Nucleus accumbens (tissue), 56 donors: ENCODE measurements around the gene WDR37.

ENCODE experiments used
- DNase-seq, 56 donors: peaks; one replicate each; lab custom pipeline; 2025; lab: John Stamatoyannopoulos, UW

WDR37 gene

GRCh38 chr10:1068380-1069361, 12.5 kb downstream of the WDR37 start:
- DNase-seq: no peak

- DNase-seq: no peak
Measured at GRCh38 chr10:1070919-1071318, 14.7 kb downstream of the WDR37 start.

- DNase-seq: no peak
Measured at GRCh38 chr10:1074052-1074747, 18.0 kb downstream of the WDR37 start.

DNA sequence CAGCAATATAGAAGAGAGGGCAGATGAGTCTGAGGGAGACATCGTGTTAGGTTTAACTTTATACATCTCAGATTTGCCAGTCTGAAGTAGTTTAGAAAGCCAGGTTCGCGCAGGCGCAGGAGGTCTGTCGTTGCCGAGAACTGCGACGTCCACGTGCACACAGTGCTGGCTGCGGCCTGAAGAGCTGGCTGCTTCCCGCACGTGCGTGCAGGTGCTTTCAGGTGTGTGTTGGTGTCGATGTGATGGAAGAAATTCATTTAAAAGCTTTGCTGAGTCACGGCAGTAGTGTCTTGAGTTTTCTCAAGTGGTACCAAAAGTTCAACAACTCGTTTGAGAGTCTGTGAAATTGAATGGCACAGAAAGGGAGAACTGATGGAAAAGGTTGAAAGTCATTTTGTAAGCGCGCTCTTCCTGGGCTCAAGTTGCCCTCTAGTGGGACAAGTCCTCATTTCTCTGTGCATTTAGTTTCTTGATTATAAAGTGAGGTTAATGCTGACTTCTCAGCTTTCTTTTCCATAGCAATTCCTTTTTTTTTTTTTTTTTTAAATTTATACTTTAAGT, 18.6 kb downstream of the WDR37 start:
- peak in 1 of 56 donors; percentile 18 for DNase-seq

DNA sequence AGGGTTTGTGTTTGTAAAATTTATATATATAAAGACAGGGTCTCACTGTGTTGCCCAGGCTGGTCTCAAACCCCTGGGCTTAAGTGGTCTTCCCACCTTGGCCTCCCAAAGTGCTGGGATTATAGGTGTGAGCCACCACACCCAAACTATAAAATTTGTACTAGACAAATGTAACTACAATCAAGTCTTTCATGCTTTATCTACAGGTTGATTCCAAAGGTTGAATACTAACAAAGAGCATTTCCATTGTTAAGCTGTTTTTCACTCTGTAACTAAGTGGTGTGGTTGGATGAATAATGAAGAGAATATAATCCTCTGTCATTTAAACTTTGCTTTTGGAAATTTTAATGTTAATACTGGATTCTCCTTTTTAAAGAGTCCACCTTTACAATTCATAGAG, 22.5 kb downstream of the WDR37 start:
- no peak for DNase-seq

GRCh38 chr10:1083581-1083980, 27.4 kb downstream of the WDR37 start:
- DNase-seq: no peak

DNA sequence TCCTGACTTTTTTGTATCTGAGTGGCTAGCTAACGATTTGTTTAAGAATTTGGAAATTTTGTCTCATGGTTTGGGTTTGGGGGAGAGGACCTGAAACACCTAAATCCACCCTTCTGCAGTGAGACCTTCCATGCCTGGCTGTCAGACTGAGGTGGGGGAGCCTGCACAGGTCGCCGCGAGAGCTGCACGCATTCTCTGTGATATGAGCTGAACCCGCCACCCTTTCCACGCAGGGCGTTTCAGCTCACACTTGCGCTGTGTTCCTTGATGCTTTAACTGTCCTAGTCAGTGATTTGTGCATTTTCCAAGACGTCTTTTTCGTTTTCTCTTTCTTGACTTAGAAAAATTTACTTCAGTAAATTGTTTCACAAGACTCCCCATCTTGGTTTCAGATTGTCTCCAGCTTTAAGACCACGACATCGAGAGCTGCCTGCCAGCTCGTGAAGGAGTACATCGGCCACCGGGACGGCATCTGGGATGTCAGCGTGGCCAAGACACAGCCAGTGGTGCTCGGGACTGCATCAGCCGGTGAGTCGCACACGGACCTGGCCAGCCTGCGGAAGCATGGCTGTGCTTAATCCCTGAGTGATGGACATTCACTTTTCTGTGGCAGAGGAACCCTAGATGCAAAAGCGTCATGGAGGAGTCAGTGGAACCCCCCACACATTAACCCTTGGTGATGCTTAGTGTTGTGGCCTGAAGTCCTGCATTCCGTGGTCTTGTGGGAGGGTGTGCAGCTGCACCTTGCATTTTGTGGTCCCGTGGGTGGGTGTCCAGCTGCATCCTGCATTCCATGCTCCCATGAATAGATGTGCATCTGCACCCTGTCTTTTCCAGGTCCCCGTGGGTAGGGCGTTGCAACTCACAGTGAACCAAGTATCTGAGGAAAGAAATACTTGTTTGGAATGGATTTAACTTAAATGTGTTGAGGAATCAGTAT, 28.1 kb downstream of the WDR37 start:
- DNase-seq: no peak

DNA sequence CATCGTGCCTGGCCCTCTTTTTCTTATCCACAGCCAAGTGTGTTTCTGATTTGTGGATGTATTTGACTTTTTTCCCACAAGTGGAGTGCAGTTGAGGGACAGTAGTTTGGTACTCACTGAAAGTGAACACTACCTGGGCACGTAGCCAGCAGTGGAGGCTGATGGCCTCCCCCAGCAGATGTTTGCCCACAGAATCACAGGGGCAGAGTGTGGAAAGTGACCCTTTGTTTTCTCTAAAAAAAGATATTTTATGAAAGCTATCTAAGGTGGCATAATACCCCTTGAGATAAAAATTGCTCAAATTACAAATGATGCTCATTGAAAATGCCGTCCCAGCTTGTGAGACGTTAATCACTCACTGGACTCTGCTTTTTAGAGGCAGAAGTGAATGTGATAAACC, 29.1 kb downstream of the WDR37 start:
- no peak for DNase-seq

- no peak for DNase-seq
Measured at GRCh38 chr10:1086787-1087186, 30.6 kb downstream of the WDR37 start.

- DNase-seq: no peak
Measured at GRCh38 chr10:1089017-1089689, 33.0 kb downstream of the WDR37 start.

GRCh38 chr10:1090696-1091095, 34.5 kb downstream of the WDR37 start:
- DNase-seq: no peak

GRCh38 chr10:1093696-1094095, 37.5 kb downstream of the WDR37 start:
- DNase-seq: no peak

DNA sequence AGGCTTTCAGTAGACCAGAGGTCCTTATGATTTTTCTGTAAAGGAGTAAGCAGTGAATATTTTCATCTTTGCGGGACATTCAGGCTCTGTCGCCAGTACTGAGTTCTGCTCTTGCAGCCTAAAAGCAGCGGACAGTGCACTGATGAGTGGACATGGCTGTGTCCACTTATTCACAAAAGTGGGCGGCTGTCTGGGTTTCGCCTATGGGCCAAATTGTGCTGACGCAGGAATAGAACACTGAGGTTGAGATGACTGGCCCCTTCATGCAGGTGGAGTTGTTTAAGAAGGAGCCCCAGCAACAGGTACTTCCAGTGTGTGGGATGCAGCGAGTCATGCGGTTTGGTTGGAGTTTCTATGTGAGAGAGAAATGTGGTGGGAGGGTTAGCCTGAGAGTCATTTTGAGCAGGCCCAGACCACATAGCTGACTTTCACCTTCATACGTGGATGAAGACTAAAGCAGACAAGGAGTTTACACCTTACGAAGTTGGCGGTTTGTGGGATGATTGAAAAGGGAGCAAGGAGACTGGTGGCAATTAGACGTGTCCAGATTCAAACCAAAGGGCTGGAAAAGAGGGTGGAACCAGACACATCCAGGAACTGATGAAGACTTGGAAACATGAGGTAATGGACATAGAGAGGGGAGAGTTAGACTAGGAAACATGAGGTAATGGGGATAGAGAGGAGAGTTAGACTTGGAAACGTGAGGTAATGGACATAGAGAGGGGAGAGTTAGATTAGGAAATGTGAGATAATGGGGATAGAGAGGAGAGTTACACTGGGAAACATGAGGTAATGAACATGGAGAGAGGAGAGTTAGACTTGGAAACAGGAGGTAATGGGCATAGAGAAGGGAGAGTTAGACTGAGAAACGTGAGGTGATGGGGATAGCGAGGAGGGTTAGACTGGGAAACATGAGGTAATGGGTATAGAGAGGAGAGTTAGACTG, 38.2 kb downstream of the WDR37 start:
- no peak for DNase-seq

- no peak for DNase-seq
Measured at GRCh38 chr10:1095498-1095897, 39.3 kb downstream of the WDR37 start.

DNA sequence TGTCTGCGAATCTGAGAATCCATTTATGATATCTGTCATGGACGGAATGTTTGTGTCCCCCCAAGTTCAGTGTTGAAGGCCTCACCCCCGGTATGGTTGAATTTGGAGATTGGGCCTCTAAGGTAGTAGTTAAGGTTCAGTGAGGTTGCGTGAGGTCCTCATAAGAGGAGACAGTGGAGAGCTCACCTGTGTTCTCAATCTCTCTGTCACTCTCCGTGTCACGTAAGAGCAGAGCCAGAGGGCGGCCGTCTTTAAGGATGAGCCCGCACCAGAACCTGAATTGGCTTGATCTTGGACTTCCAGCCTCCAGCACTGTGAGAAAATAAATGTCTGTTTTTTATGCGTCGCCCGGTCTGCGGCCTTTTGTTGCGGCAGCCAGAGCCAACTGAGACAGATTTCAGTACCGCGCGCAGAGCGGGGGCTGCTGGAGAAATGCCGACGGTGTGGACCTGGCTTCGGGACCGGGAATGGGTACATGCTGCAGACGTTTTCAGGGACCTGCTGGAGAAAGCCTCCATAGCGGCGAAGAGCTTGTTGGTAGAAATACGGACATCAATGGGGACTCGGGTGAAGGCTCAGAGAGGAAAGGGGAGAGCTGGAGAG, 40.2 kb downstream of the WDR37 start:
- DNase-seq: no peak

DNA sequence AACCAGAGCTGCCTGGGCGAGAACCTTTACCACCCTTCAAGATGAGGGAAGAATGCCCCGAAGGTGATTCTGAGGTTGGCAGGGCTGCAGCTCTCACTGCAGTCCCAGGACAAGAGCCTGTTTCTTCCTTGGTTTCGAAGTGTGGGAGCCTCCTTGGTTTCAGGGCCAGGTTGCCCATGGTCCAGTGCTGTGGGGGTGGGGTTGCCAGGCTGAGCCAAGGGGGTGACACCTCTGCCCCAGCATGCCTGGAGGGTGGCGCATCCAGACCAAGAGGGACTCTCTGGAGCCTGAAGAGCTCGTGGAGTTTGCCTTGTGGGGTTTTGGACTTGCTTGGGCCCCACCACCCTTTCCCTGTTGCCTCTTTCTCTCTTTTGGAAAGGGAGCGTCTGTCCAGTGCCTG, 41.3 kb downstream of the WDR37 start:
- DNase-seq: no peak

GRCh38 chr10:1100143-1100542, 44.0 kb downstream of the WDR37 start:
- no peak for DNase-seq

GRCh38 chr10:1100691-1101368, 44.6 kb downstream of the WDR37 start:
- peak in 1 of 56 donors; percentile 16 for DNase-seq
